DND-41 (cell line): ENCODE results near the gene TMCO4.

Experiments used
- CTCF ChIP-seq: IDR thresholded peaks from 2 replicates; pipeline ENCODE4 v1.5.1; 2012; ENCODE audit warnings: borderline replicate concordance, low read length, moderate library complexity, mild to moderate bottlenecking; ENCODE audit not compliant: poor library complexity, severe bottlenecking; ENCODE audit errors: extremely low read depth
- EZH2 ChIP-seq: IDR thresholded peaks from 3 replicates; pipeline ENCODE4 v1.6.1; 2012; ENCODE audit warnings: borderline replicate concordance, low read depth, mild to moderate bottlenecking, moderate library complexity, low read length, inconsistent platforms; ENCODE audit not compliant: severe bottlenecking

DNA sequence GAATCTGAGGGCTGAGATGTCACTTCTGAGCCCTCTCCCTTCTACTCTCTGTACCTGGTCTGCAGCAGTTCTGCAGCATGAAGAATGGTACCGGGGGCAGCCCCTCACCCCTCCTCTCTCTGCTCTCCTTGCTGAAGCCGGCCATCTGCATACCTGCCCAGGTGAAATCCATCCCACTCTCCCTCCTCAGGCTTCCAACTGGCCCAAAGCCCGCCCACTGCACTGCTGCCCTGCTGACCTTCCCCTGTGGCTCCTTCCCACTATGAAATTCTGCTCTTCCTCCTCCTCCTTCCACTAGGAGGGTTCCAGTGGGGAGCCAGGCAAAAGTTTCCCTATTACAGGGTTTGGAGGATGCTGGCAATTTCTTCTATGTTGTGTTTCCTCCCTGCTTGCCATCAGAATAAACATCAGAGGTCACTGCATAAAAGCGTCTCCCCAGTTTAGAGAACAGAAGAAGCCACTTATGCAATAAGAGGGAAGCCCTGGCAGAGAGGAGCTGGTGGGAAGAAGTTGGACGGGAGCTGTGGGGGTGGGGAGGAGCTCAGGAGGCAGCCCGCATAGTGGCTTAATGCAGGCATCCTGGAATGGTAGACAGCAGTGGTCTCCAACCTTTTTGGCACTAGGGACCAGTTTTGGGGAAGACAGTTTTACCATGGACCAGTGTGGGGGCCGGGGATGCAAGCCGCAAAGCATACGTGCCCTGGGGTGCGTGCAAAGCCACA, 30.3 kb downstream of the TMCO4 start:
- TF ChIP-seq CTCF = no peak
- TF ChIP-seq EZH2 = no peak
